NCI-H1436 (cell line): ENCODE measurements around the gene GABRP.
"Not testable (repeated sequence)": the region's sequence is repeated elsewhere in the genome, so short reads cannot be mapped to it uniquely, and the experiment has no call there.

ENCODE experiments used
- DNase-seq: peaks from one replicate; lab custom pipeline; 2025; lab: John Stamatoyannopoulos, UW

GABRP gene, protein sequence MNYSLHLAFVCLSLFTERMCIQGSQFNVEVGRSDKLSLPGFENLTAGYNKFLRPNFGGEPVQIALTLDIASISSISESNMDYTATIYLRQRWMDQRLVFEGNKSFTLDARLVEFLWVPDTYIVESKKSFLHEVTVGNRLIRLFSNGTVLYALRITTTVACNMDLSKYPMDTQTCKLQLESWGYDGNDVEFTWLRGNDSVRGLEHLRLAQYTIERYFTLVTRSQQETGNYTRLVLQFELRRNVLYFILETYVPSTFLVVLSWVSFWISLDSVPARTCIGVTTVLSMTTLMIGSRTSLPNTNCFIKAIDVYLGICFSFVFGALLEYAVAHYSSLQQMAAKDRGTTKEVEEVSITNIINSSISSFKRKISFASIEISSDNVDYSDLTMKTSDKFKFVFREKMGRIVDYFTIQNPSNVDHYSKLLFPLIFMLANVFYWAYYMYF

DNA sequence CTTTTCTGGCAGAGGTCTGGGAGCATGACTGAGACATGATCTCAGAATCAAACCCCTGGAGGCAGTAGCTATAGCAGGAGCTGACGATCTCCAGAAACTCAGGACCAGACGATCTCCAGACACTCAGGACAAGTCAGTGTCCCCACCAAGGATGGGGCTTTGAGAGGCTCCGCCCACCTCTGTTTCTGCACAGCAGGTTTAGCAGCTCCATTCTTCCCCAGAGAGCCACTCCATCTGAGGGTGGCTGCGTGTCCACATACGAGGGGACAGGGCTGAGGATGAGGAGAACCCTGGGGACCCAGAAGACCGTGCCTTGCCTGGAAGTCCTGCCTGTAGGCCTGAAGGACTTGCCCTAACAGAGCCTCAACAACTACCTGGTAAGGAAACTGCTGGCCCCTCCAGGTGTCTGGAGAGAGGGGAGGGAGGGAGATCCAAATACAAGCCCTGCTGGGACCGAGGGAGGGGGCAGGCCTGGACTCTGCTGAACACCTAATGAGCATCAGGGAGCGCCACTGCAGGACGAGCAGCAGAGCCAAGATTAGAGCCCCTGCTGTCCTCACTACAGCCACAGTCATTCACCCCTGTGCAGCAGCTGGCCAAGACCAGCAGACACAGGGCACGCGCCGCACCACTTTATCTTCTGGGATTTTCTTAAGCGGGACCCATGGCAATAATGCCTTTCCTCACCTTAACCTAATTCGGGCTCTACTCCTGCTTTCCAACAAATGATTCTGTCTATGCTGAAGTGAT lies at the start of gene GABRP:
Gene GABRP, plus strand, starts transcription at position 228 of the 750 bp plus-strand sequence. CDS start 4,891 bp downstream, outside the sequence.
- DNase-seq, result no peak

DNA sequence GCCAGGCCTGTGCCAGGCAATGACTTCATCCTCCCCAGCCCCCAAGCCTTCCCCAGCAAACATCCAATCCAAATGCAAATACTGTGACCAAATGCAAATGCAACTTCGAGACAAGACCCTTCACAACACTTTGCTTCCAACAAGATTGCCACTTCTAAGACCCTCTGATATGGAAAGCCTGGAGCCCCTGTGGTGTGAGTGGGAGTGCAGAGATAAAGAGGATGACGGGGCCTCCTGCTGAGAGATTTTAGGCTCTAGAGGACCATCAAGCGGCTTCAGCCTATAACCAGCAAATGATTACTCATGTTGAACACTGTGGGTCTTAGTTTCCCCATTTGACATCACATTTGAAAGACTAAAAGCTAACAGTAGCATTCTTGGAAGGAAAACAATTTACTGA lies 46.6 kb upstream of the GABRP start:
- no peak for DNase-seq

DNA sequence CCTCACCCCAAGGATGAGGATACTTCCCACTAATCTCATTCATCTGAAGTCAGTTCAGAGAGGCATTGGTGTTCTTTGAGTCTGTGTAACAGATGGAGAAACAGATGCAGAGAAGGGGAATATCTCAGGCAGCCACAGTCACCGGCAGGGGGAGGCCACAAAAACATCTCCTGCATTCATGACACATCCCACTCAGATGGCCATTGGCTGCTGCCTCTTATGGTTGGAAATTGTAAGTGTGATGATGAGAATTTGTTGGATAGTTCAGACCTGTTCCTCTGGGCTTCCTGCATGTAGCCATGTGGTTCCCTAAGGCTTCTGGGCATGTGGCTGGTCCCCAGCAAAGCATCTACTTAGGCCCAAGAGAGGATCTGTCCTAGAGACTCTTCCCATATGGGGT lies 45.9 kb upstream of the GABRP start:
- no peak for DNase-seq

DNA sequence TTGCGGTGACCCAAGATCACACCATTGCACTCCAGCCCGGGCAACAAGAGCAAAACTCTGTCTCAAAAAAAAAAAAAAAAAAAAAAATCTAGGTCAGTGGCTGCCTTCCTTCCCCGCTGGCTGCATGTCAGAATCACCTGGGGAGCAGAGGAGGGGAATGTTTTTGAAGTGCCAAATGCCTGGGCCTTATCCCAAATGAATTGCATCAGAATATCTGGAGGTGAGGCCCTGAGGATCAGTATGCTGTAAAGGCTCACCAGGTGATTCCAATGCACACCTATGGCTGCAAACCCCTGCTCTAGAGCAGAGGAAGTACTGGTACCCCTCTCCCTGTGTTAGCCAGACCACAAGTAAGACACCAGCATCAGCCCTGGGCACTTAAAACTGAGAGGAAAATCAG lies 44.7 kb upstream of the GABRP start:
- no peak for DNase-seq

DNA sequence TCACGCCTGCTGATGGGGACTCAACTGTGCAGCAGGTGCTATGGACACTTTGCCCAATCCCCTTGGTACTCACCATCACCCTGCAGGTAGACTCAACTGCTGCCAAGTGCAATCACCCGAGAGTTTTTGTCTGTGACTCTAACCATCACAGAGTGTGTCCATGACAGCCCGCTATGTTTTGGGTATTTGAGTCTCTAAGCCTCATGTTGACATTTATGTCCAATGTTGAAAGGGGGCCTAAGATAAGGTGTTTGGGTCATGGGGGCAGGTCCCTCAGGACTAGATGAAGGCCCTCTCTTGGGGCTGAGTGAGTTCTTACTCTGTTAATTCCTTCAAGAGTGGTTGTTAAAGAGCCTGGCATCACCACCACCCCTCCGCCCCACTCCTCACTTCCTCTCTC lies 44.1 kb upstream of the GABRP start:
- no peak for DNase-seq

DNA sequence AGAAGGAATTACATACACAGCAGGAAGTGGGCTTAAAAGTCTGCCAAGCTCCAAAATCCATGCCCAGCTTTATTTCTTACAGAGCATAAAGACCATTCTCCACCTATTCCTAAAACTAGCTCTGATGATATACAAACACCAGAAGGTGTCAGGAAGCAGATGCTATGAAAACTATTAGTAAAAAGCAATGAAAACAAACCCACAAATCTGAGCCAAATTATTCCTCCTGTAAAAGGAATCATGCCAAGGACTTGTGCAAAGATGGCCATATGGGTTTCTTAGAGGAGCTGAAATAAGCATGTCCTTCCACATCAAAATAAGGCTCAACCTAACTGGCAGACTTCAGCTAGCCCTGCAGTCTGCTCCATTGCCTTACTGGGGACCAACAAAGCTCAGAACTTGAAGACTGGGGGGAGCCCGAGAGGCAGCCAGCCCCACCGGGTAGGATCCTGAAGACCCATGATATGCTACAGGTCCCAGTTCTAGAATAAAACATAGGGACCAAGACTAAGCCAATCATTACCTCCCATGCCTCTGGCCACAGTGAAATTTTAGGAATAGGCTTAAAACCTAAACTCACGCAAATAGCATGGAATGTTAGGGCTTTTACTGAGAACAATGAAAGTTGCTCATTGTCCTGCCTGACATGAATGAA lies 42.8 kb upstream of the GABRP start:
- DNase-seq, result no peak

DNA sequence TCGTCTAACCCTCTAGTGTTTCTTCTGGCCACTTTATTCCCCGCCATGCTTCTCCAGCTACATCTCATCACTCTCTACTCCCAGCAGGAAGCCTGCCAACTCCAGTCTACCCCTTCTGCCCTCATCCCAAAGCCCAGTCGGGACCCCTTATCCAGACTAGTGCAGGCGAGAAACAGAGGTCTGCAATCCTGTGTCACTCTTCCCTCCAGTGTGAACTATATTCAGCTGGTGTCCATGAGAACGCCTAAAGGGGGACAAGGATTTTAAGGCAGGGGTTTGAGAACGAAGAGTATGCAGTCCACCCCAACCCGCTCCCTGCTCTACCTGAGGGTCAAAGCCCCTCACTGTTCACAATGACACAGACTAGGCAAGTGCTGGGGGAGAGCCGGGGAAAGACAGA lies 41.7 kb upstream of the GABRP start:
- DNase-seq, result no peak

DNA sequence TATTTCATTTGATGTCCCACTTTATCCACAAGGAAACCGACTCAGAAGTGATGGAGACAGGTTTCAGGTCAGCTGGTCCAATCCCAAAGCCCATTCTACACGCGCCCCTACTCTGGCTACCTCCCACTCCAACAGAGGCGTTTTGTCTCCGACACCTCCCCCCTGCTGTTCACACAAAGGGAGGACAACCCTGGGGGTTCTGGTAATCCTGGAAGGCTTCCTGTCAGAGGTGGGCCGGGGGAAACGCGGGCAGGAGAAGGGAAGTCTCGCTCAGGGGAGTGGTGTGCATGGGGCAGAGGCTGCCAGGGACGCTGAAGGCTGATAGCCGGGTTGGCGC lies 39.7 kb upstream of the GABRP start:
- no peak for DNase-seq

DNA sequence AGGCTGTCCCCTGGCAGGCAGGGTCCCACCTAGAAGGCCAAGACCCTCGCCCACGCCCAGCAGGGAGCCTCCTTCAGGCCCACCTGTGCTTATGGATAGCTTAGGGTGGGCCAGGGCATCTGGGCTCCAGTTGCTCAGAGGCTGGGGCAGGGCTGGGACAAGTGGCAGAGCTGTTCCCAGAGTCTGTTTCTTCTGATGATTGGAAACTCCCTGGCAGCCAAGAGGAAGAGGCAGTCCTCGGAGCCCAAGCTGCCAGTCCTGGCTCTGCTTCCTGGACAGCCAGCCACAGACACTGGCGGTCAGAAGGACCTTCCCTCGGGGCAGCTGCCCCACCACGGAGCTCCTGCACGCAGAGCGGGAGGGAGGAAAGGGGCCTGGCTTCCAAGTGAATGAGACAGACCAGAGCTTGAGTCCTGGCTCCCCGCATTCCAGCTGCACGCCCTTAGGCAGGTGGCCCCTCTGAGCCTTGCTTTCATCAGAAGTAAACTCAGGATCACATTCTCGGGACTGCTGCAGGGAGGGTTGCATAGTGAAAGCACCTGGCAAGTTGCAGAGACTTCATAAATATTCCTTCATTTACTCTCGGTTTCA lies 37.9 kb upstream of the GABRP start:
- no peak for DNase-seq

DNA sequence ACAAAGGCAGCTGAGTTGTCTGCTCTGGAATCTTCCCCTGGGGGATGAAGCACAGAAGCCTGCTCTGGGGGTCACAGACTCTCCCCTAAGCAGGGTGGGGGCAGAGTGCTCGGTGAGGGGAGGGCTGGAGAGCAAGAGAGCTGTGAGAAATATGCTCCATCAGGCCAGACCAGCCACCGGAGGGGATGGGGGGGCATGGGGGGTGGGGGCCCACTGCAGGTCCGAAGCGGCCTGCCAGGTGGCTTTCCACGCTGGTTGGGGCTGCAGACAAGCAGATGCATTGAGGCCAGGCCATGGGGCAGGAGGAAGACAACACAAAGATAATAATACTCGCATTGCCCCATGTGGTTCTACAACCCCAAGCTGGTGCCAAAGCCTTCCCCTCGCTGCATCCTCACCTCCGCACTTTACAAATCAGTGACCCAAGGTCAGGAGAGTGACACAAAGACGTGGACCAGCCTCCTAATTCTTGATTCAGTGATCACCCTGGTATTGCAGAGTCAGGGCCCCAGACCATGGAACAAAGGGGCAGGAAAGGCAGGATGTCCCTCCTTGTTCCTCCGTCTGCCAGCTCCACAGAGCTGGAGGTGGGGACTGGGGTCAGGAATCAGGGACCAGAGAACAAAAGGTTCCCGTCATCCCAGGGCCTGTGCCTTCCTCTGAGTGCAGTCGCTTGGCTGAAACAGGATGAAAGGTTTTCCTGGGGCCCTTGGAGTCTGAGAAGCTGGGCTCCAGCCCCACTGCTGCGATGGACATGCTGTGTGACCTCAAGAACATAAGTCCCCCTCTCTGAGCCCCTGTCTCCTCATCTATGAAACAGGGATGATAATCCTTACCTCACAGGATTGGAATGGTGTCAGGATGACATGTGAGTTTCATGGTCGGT lies 37.2 kb upstream of the GABRP start:
- no peak for DNase-seq

DNA sequence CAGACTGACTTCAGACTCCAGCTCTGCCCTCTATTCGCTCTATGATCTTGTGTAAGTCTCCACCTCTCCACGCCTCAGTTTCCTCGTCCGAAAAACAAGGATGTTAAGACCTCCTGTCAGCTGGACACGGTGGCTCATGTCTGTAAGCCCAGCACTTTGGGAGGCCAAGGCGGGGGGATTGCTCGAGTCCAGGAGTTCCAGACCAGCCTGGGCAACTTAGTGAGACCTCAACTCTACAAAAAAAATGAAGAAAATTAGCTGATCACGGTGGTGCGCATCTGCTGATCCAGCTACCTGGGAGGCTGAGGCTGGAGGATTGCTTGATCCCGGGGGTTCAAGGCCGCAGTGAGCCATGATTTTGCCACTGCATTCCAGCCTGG lies 36.6 kb upstream of the GABRP start:
- no peak for DNase-seq

DNA sequence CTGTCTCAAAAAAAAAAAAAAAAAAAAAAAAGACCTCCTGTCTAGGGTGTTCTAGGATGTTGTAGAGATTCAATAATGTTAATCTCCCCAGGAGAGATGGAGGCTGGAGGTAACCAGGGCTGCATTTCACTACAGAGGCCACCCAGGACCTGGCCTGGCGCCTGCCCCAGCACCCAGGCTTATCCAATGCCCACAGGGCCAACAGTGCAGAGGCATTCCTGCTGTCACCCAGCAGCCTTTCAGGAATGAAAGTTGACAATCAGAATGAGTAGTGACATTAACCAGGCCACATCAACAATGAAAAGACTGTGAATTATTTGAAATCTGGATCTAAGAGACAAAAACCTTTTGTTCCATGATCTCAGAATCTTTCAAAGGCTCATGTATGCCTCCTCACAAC lies 36.2 kb upstream of the GABRP start:
- DNase-seq, result no peak

DNA sequence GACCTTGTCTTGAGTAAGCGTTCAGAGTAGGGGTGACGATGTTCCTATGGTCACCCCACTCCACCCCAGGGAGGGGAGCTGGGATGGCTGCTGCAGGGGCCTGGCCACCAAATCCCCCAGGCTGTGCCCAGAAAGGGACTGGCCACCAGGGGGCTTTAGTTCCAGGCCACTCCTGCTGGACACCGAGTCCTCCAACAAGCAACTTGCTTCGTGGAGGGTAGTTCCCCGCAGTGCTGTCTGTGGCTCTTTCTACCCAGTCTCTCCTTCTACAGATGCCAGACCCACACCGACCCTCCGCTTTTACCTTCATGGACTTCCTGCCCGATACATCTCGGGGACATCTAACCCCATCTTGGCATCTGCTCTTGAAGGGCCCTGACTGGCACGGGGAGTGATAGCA lies 35.7 kb upstream of the GABRP start:
- no peak for DNase-seq

DNA sequence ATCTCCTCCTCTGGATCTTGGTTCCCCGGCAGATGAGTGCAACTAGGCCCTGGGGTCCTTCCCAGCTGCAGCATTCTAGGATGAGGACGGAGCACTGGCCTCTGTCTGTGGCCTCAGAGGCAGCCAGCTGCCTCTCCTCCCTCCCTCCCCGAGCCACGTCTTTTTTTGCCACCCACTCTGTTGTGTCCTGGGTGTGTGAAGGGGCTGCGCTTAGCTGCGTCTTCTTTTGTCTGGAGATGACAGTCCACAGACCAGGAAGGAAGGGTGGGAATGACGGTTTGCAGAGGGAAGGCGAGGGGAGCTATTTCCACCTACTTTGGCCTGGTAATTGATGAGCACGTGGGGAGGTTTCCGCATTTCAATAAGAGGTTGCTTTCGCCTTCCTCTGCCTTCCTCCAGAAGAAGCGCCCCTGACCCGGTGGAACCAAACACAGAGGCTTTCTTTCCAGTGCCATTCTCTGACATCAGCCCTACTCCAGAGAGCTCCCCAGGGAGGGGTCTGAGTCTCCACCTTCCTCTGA lies 34.5 kb upstream of the GABRP start:
- DNase-seq, result no peak

DNA sequence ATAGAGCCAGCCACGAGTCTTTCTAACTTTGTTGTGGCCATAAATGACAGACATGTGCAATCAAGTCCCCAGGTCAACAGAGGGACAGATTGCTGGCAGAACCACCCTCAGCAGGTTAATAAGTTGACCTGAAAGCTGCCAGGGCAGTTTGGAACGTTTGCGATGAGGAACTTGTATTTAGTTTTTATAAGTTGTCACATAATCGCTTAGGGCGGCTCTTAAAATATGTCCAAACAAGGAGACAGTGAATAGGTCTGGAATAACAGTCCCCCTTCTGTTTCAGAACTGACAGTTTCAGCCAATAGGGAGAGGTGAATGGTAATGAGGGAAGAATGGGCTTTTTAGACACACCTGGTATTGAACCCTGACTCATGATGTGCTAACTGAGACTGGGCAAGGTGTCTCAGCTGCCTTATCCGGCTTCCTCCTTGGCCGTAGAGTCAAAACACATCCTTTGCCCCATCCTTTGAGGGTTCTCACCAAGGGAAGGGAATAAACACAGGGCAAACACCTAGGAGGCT lies 33.6 kb upstream of the GABRP start:
- no peak for DNase-seq

DNA sequence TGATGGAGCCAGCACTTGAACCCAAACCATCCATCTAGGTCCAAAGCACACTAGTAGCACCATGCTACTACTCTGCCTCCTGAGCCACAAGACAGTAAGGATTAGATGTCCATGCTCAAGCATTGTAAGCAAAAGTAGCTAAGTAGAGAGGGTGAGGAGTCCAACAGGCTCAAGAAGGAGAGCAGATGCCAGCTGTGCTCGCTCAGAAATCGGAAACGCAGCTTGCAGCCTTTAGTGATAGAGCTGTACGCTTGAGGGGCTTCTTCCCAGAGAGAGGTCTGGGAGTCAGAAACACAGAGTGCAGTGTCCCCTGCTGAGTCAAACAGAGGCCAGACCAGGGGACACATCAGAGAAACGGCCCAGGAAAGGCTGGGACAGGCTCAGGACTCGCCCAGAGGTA lies 32.7 kb upstream of the GABRP start:
- DNase-seq, result no peak

DNA sequence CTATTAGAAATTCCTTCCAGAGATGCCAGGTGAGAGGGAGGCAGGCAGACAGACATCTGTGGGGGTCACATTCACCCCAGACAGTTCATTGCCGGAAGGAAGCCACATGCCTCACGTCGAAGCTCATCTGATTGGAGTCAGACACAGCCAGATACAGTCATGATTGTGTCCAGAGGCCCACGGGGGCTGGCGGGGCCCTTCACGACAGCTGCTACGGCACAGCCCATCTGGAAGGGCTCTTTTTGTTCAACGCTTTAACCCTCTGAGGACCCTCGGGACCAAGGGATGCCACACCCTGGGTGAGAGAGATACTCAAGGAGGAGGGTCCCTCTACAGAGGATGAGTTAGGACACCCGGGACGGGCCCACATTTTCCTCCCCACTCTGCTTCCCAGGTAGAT lies 31.9 kb upstream of the GABRP start:
- DNase-seq, result no peak

DNA sequence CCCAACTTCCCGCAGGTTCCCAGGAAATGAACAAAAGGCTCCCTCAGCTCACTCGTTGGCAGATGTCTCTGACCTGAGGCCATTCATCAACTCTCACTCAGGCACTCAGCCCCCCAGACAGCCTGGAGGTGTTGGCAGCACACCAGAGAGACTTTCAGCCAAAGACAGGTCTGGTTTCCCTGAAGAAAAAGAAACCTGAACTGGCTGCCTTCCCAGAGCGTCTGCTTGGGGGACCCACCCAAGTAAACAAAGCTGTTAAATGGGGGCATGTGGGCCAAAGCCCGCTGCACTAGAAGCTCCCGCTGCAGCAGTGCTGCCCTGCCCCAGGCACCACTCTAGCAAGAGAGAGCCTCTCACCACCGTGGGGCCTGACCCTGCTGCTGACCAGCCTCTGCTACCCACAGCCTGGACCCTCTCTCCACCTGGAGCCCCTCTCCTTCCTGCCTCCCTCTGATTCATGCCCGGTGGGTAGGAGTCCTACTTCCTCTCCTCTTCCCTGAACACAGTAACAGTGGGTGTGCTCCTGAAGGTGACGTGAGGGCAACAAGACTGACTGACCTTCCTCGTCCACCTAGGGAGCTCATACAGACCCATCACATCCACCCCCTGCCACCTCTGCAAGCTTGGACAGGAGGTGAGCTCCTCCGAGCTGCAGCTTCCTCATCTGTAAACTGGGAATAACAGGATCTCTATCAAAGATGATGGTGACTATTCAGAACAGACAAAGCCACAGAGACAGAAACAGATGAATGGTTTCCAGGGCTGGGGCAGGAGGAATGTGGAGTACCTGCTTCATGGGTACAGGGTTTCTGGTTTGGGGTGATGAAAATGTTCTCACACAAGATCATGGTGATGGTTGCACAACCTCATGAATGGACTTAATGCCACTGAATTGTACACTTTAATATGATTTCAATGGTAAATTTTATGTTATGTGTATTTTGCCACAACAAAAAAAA lies 31.0 kb upstream of the GABRP start:
- no peak for DNase-seq

DNA sequence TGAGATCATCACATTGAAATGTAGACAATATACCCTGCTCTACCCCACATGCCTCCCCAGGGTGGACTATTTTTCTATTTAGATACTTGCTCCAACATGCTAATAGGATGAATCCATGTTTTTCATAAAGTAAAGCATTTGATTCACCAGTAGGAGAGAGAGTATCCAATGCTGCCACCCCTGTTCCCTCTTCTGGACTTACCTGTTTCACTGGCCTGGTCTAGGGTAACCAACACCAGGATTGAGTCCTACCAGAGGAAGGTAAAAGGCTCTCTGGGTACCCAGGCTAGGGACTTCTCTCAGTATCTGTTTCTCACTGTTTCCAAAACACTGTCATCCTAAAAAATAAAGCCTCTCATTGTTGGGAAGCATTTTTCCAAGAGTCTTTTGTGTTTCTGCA lies 30.2 kb upstream of the GABRP start:
- no peak for DNase-seq

DNA sequence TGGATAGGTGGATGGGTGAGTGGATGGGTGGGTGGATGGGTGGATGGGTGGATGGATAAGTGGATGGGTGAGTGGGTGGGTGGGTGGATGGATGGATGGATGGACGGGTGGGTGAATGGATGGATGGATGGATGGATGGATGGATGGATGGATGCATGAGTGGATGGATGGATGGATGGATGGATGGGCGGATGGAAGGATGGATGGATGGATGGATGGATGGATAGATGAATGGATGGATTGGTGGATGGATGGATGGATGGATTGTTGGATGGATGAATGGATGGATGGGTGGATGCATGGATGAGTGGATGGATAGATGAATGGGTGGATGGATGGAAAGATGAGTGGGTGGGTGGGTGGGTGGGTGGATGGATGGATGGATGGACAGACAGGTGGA lies 29.0 kb upstream of the GABRP start:
- not testable (repeated sequence) for DNase-seq
